GM06990 (cell line): ENCODE results near the gene SHC3.
"Not testable (repeated sequence)": the region's sequence is repeated elsewhere in the genome, so short reads cannot be mapped to it uniquely, and the experiment has no call there.

ENCODE experiments used
- DNase-seq: peaks from one replicate; pipeline ENCODE4 v3.0.0-alpha.2; 2011; ENCODE audit not compliant: insufficient read length; ENCODE audit errors: extremely low read depth
- H3K27me3 ChIP-seq: replicated peaks from 2 replicates; pipeline ENCODE4 v1.6.0; 2011; ENCODE audit warnings: low read length; ENCODE audit not compliant: control insufficient read depth, insufficient read depth
- H3K36me3 ChIP-seq: 2 replicates; pipeline ENCODE4 v1.5.1; 2011; ENCODE audit warnings: low read length; ENCODE audit not compliant: control insufficient read depth, insufficient read depth
- H3K4me3 ChIP-seq: replicated peaks from 2 replicates; pipeline ENCODE4 v1.5.1; 2011; ENCODE audit warnings: low read depth, mild to moderate bottlenecking, control low read depth, low read length
- CTCF ChIP-seq: IDR thresholded peaks from 2 replicates; pipeline ENCODE4 v1.5.1; 2011; ENCODE audit warnings: low read length, control low read depth, mild to moderate bottlenecking, inconsistent platforms; ENCODE audit not compliant: insufficient read depth, poor library complexity, severe bottlenecking

Gene SHC3

DNA sequence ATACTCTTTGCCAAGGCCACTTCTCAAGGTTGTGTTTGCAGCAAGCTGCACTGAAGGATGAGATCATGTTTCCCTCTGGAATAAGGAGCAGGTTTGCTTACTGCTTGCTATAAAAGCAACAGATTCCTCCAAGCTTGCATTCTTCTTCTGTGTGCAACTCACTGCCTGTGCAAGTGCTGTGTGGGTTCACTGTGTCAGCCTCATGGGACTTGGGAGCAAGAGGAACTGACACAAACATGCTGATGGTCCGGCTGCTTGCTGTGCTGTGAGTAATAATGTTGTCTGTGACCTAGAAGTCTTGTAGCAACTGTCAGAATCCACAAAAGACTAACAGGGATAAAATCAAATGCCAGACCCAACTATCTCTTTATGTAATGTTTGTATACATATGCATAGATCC, 33.6 kb upstream of the SHC3 start:
- DNase-seq = no peak
- Histone ChIP-seq H3K4me3 (no peak overlapping the region), H3K27me3 (no peaks in the 10 kb centered on the region; the same call in 1 of the 2 replicates), H3K36me3 (no peaks in the 10 kb centered on the region)
- no peak for TF ChIP-seq CTCF

GRCh38 chr9:89209311-89209710, 30.7 kb upstream of the SHC3 start:
- not testable (repeated sequence) for DNase-seq, H3K36me3 ChIP-seq, H3K4me3 ChIP-seq, H3K27me3 ChIP-seq

GRCh38 chr9:89207026-89207425, 28.4 kb upstream of the SHC3 start:
- Histone ChIP-seq H3K36me3 (no peaks in the 10 kb centered on the region), H3K27me3 (no peaks in the 10 kb centered on the region), H3K4me3 (no peak overlapping the region)
- no peak for DNase-seq
- no peak for TF ChIP-seq CTCF

DNA sequence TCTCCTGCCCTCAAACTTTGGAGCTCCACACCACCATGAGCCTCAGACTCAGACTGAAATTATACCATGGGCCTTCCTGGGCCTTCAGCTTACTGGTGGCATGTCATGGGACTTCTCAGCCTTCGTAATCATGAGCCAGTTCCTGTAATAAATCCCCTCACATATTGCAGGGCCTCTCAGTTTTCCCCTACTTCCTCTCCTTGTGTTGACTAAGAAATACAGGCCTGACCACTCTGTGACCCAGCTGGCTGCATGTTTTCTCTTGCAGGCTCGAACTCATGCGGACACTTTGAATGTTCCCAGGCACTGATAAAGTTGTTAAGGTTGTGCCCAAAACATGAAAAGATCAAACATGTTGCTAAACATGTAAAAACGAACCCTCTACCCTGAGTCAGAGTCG, 26.2 kb upstream of the SHC3 start:
- Histone ChIP-seq H3K27me3 (no peaks in the 10 kb centered on the region), H3K4me3 (no peak overlapping the region), H3K36me3 (no peaks in the 10 kb centered on the region)
- TF ChIP-seq CTCF = no peak
- no peak for DNase-seq

DNA sequence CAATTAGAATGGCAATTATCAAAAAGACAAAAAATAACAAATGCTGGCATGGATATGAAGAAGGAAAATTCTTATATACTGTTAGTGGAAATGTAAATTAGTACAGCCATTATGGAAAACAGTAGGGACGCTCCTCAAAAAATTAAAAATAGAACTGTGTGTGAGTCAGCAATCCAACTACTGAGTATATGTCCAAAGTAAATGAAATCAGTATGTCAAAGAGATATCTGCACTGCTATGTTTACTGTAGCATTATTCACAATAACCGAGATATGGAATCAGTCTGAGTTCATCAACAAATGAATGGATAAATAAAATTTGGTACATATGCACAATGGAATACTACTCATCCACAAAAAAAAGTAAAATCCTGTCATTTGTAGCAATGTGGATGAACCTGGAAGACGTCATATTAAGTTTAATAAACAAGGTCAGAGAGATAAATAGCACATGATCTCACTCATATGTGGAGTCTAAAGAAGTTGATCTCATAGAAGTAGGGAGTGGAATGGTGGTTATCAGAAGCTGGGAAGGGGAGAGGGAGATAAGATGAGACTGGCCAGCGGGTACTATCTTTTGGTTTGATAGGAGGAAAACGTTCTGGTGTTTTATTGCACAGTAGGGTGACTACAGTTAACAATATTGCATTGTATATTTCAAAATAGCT, 16.6 kb upstream of the SHC3 start:
- no peak for TF ChIP-seq CTCF
- H3K27me3 ChIP-seq = no peaks in the 10 kb centered on the region
- no peak overlapping the region for H3K4me3 ChIP-seq
- DNase-seq = no peak
- no peaks in the 10 kb centered on the region for H3K36me3 ChIP-seq

DNA sequence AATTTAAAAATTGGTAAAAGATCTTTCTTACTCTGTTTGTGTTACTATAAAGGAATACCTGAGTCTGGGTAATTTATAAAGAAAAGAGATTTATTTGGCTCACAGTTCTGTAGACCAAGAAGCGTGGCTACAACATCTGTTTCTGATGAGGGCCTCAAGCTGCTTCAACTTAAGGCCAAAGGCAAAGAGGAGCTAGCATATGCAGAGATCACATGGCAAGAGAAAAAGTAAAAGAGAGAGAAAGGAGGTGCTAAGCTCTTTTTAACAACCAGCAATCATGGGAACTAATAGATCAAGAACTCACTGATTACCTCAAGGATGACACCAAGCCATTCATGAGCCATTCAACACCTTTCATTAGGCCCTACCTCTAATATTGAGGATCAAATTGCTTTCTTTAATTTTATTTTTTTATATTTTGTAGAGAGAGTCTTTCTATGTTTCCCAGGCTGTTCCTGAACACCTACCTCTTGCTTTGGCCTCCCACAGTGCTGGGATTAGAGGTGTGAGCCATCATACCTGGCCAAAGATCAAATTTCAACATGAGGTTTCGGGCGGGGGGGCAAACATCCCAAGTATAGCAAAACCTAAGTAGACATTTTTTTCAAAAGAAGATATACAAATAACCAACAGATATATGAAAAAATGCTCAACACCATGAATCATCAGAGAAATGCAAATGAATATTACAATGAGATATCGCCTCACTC, 16.0 kb upstream of the SHC3 start:
- no peaks in the 10 kb centered on the region for H3K36me3 ChIP-seq
- no peak overlapping the region for H3K4me3 ChIP-seq
- no peak for DNase-seq
- TF ChIP-seq CTCF = no peak
- no peaks in the 10 kb centered on the region for H3K27me3 ChIP-seq
